D721Med (cell line): Measurements from ENCODE around the gene NACC2.

Source experiments
- DNase-seq: peaks from one replicate; pipeline ENCODE4 v3.0.0; 2011; ENCODE audit warnings: low spot score; ENCODE audit not compliant: insufficient read length
- FAIRE-seq: peaks from 2 replicates; lab custom pipeline; 2011; peaks lifted over from hg19 to GRCh38; lab: Jason Lieb, UNC
- TF ChIP-seq, protein P1 (sequence below): IDR thresholded peaks from 2 replicates; pipeline ENCODE4 v1.5.1; 2012; ENCODE audit warnings: mild to moderate bottlenecking, control low read depth; ENCODE audit not compliant: insufficient read depth; ENCODE audit errors: missing control alignments

NACC2 gene

DNA sequence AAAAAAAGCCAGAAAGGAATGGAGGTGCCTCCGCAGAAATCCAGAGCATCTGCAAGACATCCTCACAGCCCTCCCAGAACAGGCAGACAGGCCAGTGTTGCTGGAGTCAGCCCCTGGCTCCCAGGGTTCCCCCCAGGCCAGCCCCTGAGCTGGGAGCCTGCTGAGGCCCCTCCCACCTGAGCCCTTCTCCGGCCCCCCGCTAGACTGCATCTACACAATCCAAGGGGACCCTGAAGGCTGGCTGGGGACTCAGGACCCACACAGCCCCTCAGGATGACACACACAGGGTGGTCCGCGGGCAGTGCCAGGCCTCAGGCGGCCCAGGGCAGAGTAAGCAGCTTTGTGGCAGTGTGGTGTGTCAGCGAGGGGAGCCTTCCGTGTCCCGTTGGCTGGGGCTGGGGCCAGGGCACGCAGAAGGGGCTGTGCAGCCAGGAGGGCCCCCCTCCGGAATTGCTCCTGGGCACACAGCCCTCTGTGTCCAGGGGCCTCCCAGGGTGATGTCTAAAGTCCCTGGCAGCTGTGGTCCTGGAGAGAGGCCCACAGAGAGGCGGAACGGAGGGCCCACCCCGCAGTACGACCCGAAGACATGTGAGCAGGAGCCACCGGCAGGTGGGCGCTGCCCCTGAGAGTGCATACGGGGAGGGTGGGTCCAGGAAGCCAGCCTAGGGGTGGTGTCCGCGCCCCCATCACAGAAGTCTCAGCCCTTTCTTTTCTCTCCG lies 20.7 kb upstream of the NACC2 start:
- FAIRE-seq (no peak), DNase-seq (no peak)
- TF ChIP-seq, protein P1, sequence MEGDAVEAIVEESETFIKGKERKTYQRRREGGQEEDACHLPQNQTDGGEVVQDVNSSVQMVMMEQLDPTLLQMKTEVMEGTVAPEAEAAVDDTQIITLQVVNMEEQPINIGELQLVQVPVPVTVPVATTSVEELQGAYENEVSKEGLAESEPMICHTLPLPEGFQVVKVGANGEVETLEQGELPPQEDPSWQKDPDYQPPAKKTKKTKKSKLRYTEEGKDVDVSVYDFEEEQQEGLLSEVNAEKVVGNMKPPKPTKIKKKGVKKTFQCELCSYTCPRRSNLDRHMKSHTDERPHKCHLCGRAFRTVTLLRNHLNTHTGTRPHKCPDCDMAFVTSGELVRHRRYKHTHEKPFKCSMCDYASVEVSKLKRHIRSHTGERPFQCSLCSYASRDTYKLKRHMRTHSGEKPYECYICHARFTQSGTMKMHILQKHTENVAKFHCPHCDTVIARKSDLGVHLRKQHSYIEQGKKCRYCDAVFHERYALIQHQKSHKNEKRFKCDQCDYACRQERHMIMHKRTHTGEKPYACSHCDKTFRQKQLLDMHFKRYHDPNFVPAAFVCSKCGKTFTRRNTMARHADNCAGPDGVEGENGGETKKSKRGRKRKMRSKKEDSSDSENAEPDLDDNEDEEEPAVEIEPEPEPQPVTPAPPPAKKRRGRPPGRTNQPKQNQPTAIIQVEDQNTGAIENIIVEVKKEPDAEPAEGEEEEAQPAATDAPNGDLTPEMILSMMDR = no peak

DNA sequence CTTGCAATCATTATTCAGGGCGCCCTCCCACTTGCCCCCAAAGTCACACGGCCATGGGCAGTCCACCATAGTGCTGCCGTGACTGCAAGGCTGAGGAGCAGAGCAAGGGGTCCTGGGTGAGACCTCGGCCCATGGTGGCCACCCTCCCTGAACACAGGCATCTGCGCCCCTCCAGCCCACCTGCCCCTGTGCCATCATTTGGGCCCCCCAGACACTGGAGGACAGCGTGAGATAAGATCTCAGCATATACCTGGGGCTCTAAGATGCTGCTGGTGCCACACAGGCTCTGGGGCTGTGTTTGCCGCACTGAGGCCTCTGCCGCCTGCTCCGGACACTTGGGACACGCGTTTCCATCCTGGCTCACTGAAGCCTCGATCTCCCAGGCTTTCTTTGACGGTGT lies 20.1 kb upstream of the NACC2 start:
- DNase-seq (no peak), FAIRE-seq (no peak)
- TF ChIP-seq, protein P1 = no peak

DNA sequence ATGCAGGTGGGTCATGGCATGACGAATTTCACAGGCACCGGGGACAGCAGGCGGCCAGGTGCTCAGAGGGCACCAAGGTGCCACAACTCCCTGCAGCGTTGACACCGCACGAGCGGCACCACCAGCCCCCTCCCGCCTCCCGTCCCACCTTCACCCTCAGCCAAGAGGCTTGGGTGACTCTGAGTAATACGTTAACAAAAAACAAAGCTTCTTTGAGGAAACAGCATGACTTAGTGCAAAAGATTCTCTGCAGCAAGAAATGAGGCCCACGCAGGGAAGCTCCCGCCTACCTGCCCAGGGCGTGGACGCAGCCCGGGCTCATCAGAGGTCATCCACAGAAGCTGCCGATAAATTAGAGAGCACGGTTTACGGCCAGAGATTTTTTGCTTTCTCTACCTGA lies 19.5 kb upstream of the NACC2 start:
- DNase-seq (no peak), FAIRE-seq (no peak)
- TF ChIP-seq, protein P1 = no peak

DNA sequence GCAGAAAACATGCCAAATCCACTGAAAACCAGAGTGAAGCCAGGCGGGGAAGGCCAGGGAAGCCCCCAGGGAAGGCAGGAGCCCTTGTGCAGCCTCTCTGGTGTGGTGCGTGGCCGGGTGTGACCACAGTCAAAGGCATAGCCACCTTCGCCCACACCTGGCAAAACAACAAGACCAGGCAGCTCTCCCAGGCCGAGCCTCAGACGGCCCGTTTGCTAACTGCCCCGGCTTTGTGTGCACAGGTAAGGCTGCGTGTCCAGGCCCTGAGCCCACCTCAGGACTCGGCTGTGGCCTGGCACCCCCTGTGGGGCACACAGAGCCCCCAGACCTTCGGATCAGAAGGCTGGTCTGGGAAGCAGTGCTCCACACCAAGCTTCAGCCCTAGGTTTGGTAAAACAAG lies 17.5 kb upstream of the NACC2 start:
- FAIRE-seq (no peak), DNase-seq (no peak)
- TF ChIP-seq, protein P1 = no peak

DNA sequence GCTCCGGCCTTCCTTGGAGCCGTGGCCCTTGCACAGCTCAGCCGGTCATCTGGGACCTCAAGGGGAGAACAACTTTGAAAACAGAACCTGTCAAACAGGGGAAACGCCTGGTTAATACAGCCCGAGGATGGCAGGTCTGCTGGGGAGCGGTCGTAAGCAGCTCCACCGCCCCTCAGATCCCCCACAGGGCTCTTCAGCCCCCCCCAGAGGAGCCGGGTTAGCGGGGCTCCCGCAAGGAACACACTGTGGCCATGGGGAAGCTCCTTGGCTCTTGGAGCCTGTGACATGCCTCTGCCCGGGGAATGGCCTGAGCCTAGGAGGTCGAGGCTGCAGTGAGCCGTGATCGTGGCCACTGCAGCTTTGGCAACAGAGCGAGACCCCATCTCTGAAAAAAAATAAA lies 16.8 kb upstream of the NACC2 start:
- TF ChIP-seq, protein P1 = no peak
- no peak for DNase-seq
- no peak for FAIRE-seq

DNA sequence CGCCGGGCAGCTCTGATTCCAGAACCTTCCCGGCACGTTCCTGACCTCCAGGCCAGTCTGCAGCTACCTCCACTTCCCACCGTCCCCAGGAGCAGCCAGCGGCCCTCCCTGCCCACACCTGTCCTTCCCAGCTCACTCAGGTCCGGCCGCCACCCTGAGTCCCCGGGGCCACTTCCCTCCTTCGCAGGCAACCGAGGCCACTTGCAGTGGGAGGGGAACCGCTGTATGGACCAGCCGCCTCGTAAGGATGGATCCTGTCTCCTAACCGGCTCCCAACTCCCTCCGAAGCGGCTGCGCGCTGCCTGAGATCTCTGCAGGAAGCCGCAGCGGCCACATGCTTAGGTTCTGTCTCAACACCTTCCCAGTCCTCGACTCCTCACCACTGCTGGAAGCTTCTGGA lies 16.1 kb upstream of the NACC2 start:
- FAIRE-seq = no peak
- no peak for DNase-seq
- TF ChIP-seq, protein P1 = no peak
